ENCODE measurements around the gene EPS8. TPM values are rescaled to one million over a fixed set of nuclear protein-coding genes. Genes with fewer than 3 reads are reported as not detected.

EPS8 gene
- total RNA-seq, 1 experiment from 2014 or later = 7.5 TPM

- no peaks in the 10 kb centered on the region for H3K36me3 Mint-ChIP-seq
- no peaks in the 10 kb centered on the region for H3K27me3 Mint-ChIP-seq (ENCODE audit: low read depth)
- H3K4me3 Mint-ChIP-seq = no peak overlapping the region
- H3K9me3 Mint-ChIP-seq = peaks cover 1% of the 10 kb centered on the region; the same call in 1 of the 2 replicates
- TF ChIP-seq JUN (CRISPR knock-in tag; IDR thresholded peaks at IDR 0.05) (no peak), NR1H2 (CRISPR knock-in tag; IDR thresholded peaks at IDR 0.05) (no peak), NR2C2 (CRISPR knock-in tag; IDR thresholded peaks at IDR 0.05) (no peak), ATF3 (CRISPR knock-in tag; conservative IDR thresholded peaks at IDR 0.05) (no peak), GRHL2 (CRISPR knock-in tag; IDR thresholded peaks at IDR 0.05; ENCODE audit: insufficient replicate concordance, severe bottlenecking) (no peak), ZNF425 (CRISPR knock-in tag; conservative IDR thresholded peaks at IDR 0.05) (no peak), TEAD1 (CRISPR knock-in tag; IDR thresholded peaks at IDR 0.05) (no peak), E2F5 (CRISPR knock-in tag; IDR thresholded peaks at IDR 0.05) (no peak), ZMAT4 (CRISPR knock-in tag; IDR thresholded peaks at IDR 0.05) (no peak), AR (CRISPR knock-in tag; IDR thresholded peaks at IDR 0.05) (no peak), CREB1 (CRISPR knock-in tag; IDR thresholded peaks at IDR 0.05) (no peak), ZSCAN18 (CRISPR knock-in tag; IDR thresholded peaks at IDR 0.05) (no peak), ZBTB43 (CRISPR knock-in tag; IDR thresholded peaks at IDR 0.05) (no peak), ATF2 (CRISPR knock-in tag; IDR thresholded peaks at IDR 0.05; ENCODE audit: borderline replicate concordance, low read depth) (no peak), NFE2L1 (CRISPR knock-in tag; IDR thresholded peaks at IDR 0.05) (no peak), RELA (CRISPR knock-in tag; IDR thresholded peaks at IDR 0.05; ENCODE audit: borderline replicate concordance) (no peak)
- ATAC-seq (no peak), DNase-seq (ENCODE audit: low spot score) (no peak)
- no peaks in the 10 kb centered on the region for H3K4me1 Mint-ChIP-seq
- H3K27ac Mint-ChIP-seq = no peak overlapping the region
- ChIA-PET POLR2A (no interaction called here), CTCF (no interaction called here)
Observed at GRCh38 chr12:15779925-15780324, 9.3 kb downstream of the EPS8 start.
